B cell (primary cell): ENCODE data around the gene UAP1L1. TPM values are rescaled to one million over a fixed set of nuclear protein-coding genes. Genes with fewer than 3 reads are reported as not detected.

ENCODE experiments used
- ATAC-seq: fragments of 200-7000 bp; cut with Tn5 transposase; one replicate; pipeline ENCODE4 v1.10.0; 2021; ENCODE audit warnings: low read depth, mild to moderate bottlenecking, moderate number of reproducible peaks, moderate library complexity
- CTCF ChIA-PET: fragments of 350-600 bp; sonication (Branson Sonifier 250); formaldehyde crosslinking; loops from one replicate; lab custom pipeline; 2021; ENCODE audit warnings: antibody characterized with exemption, inconsistent platforms; lab: Charles Lee
- POLR2A ChIA-PET: fragments of 350-600 bp; sonication (Branson Sonifier 250); formaldehyde crosslinking; loops from one replicate; lab custom pipeline; 2021; ENCODE audit warnings: antibody characterized with exemption; lab: Charles Lee
- DNase-seq: peaks from one replicate; pipeline ENCODE4 v3.0.0; 2013
- H2AFZ ChIP-seq: 2 replicates; pipeline ENCODE4 v1.6.1; 2012; ENCODE audit warnings: mild to moderate bottlenecking, low read depth, low read length; ENCODE audit not compliant: insufficient read depth, poor library complexity, severe bottlenecking
- H3K27ac ChIP-seq, 2 donors: 1 replicate in 1 of 2; 2 replicates in 1 of 2; pipeline ENCODE4 v1.5.1; 2012 to 2013; ENCODE audit warnings: low read length in 2 of 2, mild to moderate bottlenecking in 2 of 2, moderate library complexity in 1 of 2
- H3K27me3 ChIP-seq, 4 experiments: fragments of 200-600 bp in 1 of 4; sonication (generic) in 1 of 4; replicated peaks in 1 of 4; 1 replicate in 2 of 4; 2 replicates in 2 of 4; pipeline versions ENCODE4 v1.6.1 to v1.7.0; 2013 to 2016; ENCODE audit warnings: low read length in 3 of 4, mild to moderate bottlenecking in 2 of 4, mixed read lengths in 1 of 4, moderate library complexity in 1 of 4; ENCODE audit not compliant: insufficient read depth in 4 of 4, control insufficient read depth in 3 of 4; ENCODE audit errors: control extremely low read depth in 1 of 4
- H3K36me3 ChIP-seq, 2 experiments: replicated peaks in 1 of 2; 1 replicate in 1 of 2; 2 replicates in 1 of 2; pipeline versions ENCODE4 v1.6.1 to v1.7.1; 2013; ENCODE audit warnings: low read length in 1 of 2; ENCODE audit not compliant: insufficient read depth in 2 of 2, control insufficient read depth in 1 of 2; ENCODE audit errors: control extremely low read depth in 1 of 2, extremely low read depth in 1 of 2
- H3K4me1 ChIP-seq, 2 donors: fragments of 200-600 bp in 1 of 2; sonication (generic) in 1 of 2; 1 replicate in 1 of 2; 2 replicates in 1 of 2; pipeline versions ENCODE4 v1.5.1 to v1.6.1; 2013 to 2017; ENCODE audit warnings: low read length in 2 of 2; ENCODE audit not compliant: control insufficient read depth in 2 of 2, insufficient read depth in 2 of 2
- H3K4me2 ChIP-seq: replicated peaks from 2 replicates; pipeline ENCODE3; 2012; ENCODE audit warnings: mild to moderate bottlenecking, low read depth, low read length; ENCODE audit not compliant: poor library complexity, severe bottlenecking
- H3K4me3 ChIP-seq, 5 experiments: fragments of 200-600 bp in 1 of 5; sonication (generic) in 1 of 5; 1 replicate in 3 of 5; 2 replicates in 2 of 5; pipeline versions ENCODE4 v1.5.1 to v1.7.0; 2011 to 2016; ENCODE audit warnings: low read length in 4 of 5, mild to moderate bottlenecking in 4 of 5, low read depth in 2 of 5, control low read depth in 1 of 5, moderate library complexity in 1 of 5; ENCODE audit not compliant: insufficient read depth in 1 of 5; ENCODE audit errors: control extremely low read depth in 1 of 5, extremely low read depth in 1 of 5
- H3K79me2 ChIP-seq: fragments of 200-600 bp; sonication (generic); one replicate; pipeline ENCODE4 v1.6.0; 2016; ENCODE audit warnings: low read length; ENCODE audit not compliant: control insufficient read depth, insufficient read depth
- H3K9ac ChIP-seq: fragments of 200-600 bp; sonication (generic); 2 replicates; pipeline ENCODE4 v1.6.1; 2017; ENCODE audit warnings: mild to moderate bottlenecking, low read length, moderate library complexity
- H3K9me3 ChIP-seq, 3 donors: one replicate each; pipeline versions ENCODE4 v1.6.1 to v1.7.1; 2013; ENCODE audit warnings: low read length in 2 of 3; ENCODE audit not compliant: control insufficient read depth in 2 of 3, insufficient read depth in 1 of 3; ENCODE audit errors: control extremely low read depth in 1 of 3
- H4K20me1 ChIP-seq: 2 replicates; pipeline ENCODE4 v1.6.0; 2012; ENCODE audit warnings: mild to moderate bottlenecking, low read length; ENCODE audit not compliant: insufficient read depth, control insufficient read depth, poor library complexity, severe bottlenecking
- H3K27ac Mint-ChIP-seq: one replicate; pipeline ENCODE4 v1.8.0; 2021; ENCODE audit warnings: mixed read lengths
- H3K27me3 Mint-ChIP-seq: one replicate; pipeline ENCODE4 v1.8.0; 2021; ENCODE audit warnings: mixed read lengths
- H3K4me1 Mint-ChIP-seq: one replicate; pipeline ENCODE4 v1.8.0; 2021; ENCODE audit warnings: mixed read lengths
- H3K4me3 Mint-ChIP-seq: one replicate; pipeline ENCODE4 v1.8.0; 2021; ENCODE audit warnings: mixed read lengths
- H3K9me3 Mint-ChIP-seq: one replicate; pipeline ENCODE4 v1.8.0; 2022; ENCODE audit warnings: mixed read lengths; ENCODE audit not compliant: insufficient read depth
- CTCF ChIP-seq: fragments of 200-600 bp; IDR thresholded peaks from one replicate; pipeline ENCODE4 v1.8.0; 2022; ENCODE audit warnings: antibody characterized with exemption, mild to moderate bottlenecking
- EZH2 ChIP-seq: IDR thresholded peaks from 2 replicates; pipeline ENCODE4 v1.6.1; 2012; ENCODE audit warnings: borderline replicate concordance, low read depth, mild to moderate bottlenecking, moderate library complexity, low read length; ENCODE audit not compliant: insufficient read depth, poor library complexity, severe bottlenecking
- WGBS: methylation state at CpG from one replicate; pipeline ENCODE4 v1.1.5; 2013; ENCODE audit warnings: missing lambda C conversion rate; ENCODE audit not compliant: insufficient coverage; 5-methylcytosine and 5-hydroxymethylcytosine counted together
- intact Hi-C: fragments of 100-400 bp; cut with micrococcal nuclease; formaldehyde crosslinking; loops from one replicate; pipeline ENCODE4 v1.10.0; 2022
- polyA plus RNA-seq: library from polyadenylated mRNA; depleted of rRNA; stranded (reverse); fragments of >200 nt; gene quantifications from 2 replicates; pipeline ENCODE4 v1.2.3, GENCODE V29; 2012
- total RNA-seq, 2 donors: library from RNA; stranded (reverse); fragments of 120-200 nt in 1 of 2; gene quantifications; 1 replicate in 1 of 2; 2 replicates in 1 of 2; pipeline versions ENCODE4 v1.2.3 to v1.2.4, GENCODE V29; 2013 to 2022

The UAP1L1 gene
- total and polyA plus RNA-seq, 2 donors (not counting 1 experiment from before 2014, with no cell fraction given), result 29.1 to 47.6 TPM

GRCh38 chr9:137065336-137065967 is 11.9 kb upstream of the UAP1L1 start:
- no peak for ATAC-seq
- Histone ChIP-seq H3K9me3 (peaks cover 0 to 7% (median 0%) of the 10 kb centered on the region in 3 donors), H3K79me2 (no peaks in the 10 kb centered on the region), H3K4me2 (no peak overlapping the region), H2AFZ (no peak overlapping the region), H3K9ac (no peak overlapping the region), H3K27ac (no peak overlapping the region), H3K4me1 (peaks cover 10 to 24% of the 10 kb centered on the region in 2 donors), H3K36me3 (no peaks in the 10 kb centered on the region), H3K4me3 (no peak overlapping the region), H4K20me1 (peaks cover 8% of the 10 kb centered on the region), H3K27me3 (peaks cover 0 to 15% (median 1%) of the 10 kb centered on the region in 4 experiments)
- 94% methylated on average over 23 of the region's 23 CpGs for WGBS
- Mint-ChIP-seq H3K4me1 (peaks cover 9% of the 10 kb centered on the region), H3K27me3 (peaks cover 6% of the 10 kb centered on the region), H3K4me3 (no peak overlapping the region), H3K9me3 (no peaks in the 10 kb centered on the region), H3K27ac (no peak overlapping the region)
- DNase-seq, result no peak
- POLR2A ChIA-PET, result no interaction called here
- intact Hi-C loops, result no loop called here
- TF ChIP-seq EZH2, result no peak
- no peak for TF ChIP-seq CTCF
- CTCF ChIA-PET, result interaction anchor here (0.8 to 6.2 kb wide), 8 partner anchors 9 to 171 kb away, joined by 3 to 61 read pairs (median 6); partner anchors contain the start of gene NPDC1
